Karpas-422 (cell line): ENCODE measurements around the gene VCPKMT. TPM values are rescaled to one million over a fixed set of nuclear protein-coding genes. Genes with fewer than 3 reads are reported as not detected.

Experiments used
- DNase-seq: peaks from one replicate; pipeline ENCODE4 v3.0.0-alpha.2; 2015
- H2AFZ ChIP-seq: fragments of 200-600 bp; sonication (generic); 2 replicates; pipeline ENCODE4 v1.6.1; 2014; ENCODE audit warnings: antibody characterized with exemption, low read length, mixed read lengths
- H3K27ac ChIP-seq: fragments of 200-600 bp; sonication (generic); 2 replicates; pipeline ENCODE4 v1.5.1; 2014; ENCODE audit warnings: mild to moderate bottlenecking, low read length, moderate library complexity
- H3K27me3 ChIP-seq: fragments of 200-600 bp; sonication (generic); 2 replicates; pipeline ENCODE4 v1.6.1; 2014; ENCODE audit warnings: low read length, mixed read lengths
- H3K36me3 ChIP-seq: fragments of 200-600 bp; sonication (generic); 2 replicates; pipeline ENCODE4 v1.6.1; 2014; ENCODE audit warnings: low read length, mixed read lengths; ENCODE audit not compliant: insufficient read depth
- H3K4me1 ChIP-seq: fragments of 200-600 bp; sonication (generic); 2 replicates; pipeline ENCODE4 v1.6.1; 2014; ENCODE audit warnings: mild to moderate bottlenecking, low read length, mixed read lengths
- H3K4me2 ChIP-seq: fragments of 200-600 bp; sonication (generic); 2 replicates; pipeline ENCODE4 v1.6.1; 2014; ENCODE audit warnings: low read length, low read depth, mild to moderate bottlenecking; ENCODE audit not compliant: poor library complexity, severe bottlenecking
- H3K4me3 ChIP-seq: fragments of 200-600 bp; sonication (generic); 2 replicates; pipeline ENCODE4 v1.5.1; 2014; ENCODE audit warnings: mild to moderate bottlenecking, antibody characterized with exemption, low read length, mixed read lengths
- H3K79me2 ChIP-seq: fragments of 200-600 bp; sonication (generic); 2 replicates; pipeline ENCODE4 v1.6.1; 2014; ENCODE audit warnings: mild to moderate bottlenecking, low read length, mixed read lengths
- H3K9ac ChIP-seq: fragments of 200-600 bp; sonication (generic); 2 replicates; pipeline ENCODE4 v1.6.0; 2014; ENCODE audit warnings: low read length
- H3K9me2 ChIP-seq: fragments of 200-600 bp; sonication (generic), shearing (Covaris generic); replicated peaks from 2 replicates; pipeline ENCODE4 v1.6.0; 2014; ENCODE audit warnings: mild to moderate bottlenecking, low read length, moderate library complexity; ENCODE audit not compliant: insufficient read depth
- H3K9me3 ChIP-seq: fragments of 300-700, 200-600 bp; sonication (generic); 2 replicates; pipeline ENCODE4 v1.6.1; 2014; ENCODE audit warnings: low read length, mixed read lengths
- H4K20me1 ChIP-seq: fragments of 200-600 bp; sonication (generic); 2 replicates; pipeline ENCODE4 v1.6.1; 2014; ENCODE audit warnings: mild to moderate bottlenecking, antibody characterized with exemption, low read length, low read depth; ENCODE audit not compliant: insufficient read depth
- total RNA-seq: library from RNA; depleted of rRNA; stranded (reverse); fragments of >200 nt; shearing (Covaris generic); gene quantifications from 2 replicates; pipeline ENCODE4 v1.2.3, GENCODE V29; 2014; ENCODE audit warnings: low replicate concordance

VCPKMT gene
- total RNA-seq, 1 experiment from 2014 or later = 25.6 TPM

GRCh38 chr14:50101417-50101816 is 15.0 kb downstream of the VCPKMT start:
- Histone ChIP-seq H3K4me3 (no peak overlapping the region), H4K20me1 (no peaks in the 10 kb centered on the region), H3K27me3 (no peaks in the 10 kb centered on the region), H3K27ac (no peak overlapping the region), H3K9me3 (no peaks in the 10 kb centered on the region), H2AFZ (no peak overlapping the region), H3K36me3 (peaks cover 13% of the 10 kb centered on the region; the same call in 1 of the 2 replicates), H3K79me2 (peaks cover 2% of the 10 kb centered on the region; the same call in 1 of the 2 replicates), H3K9me2 (no peaks in the 10 kb centered on the region), H3K4me1 (peaks cover 10% of the 10 kb centered on the region), H3K9ac (no peak overlapping the region), H3K4me2 (no peak overlapping the region)
- DNase-seq = no peak

- Histone ChIP-seq H3K4me3 (no peak overlapping the region), H4K20me1 (no peaks in the 10 kb centered on the region), H3K9me2 (no peaks in the 10 kb centered on the region), H3K27ac (no peak overlapping the region), H3K36me3 (peaks cover 13% of the 10 kb centered on the region; the same call in 1 of the 2 replicates), H3K4me2 (no peak overlapping the region), H3K79me2 (peaks cover 2% of the 10 kb centered on the region; the same call in 1 of the 2 replicates), H3K9ac (no peak overlapping the region), H3K9me3 (no peaks in the 10 kb centered on the region), H2AFZ (no peak overlapping the region), H3K4me1 (peaks cover 10% of the 10 kb centered on the region), H3K27me3 (no peaks in the 10 kb centered on the region)
- DNase-seq = no peak
Measured at GRCh38 chr14:50100805-50101204, 15.6 kb downstream of the VCPKMT start.

GRCh38 chr14:50099335-50099734 is 17.0 kb downstream of the VCPKMT start:
- no peak for DNase-seq
- H4K20me1 ChIP-seq = no peaks in the 10 kb centered on the region
- no peak overlapping the region for H3K9ac ChIP-seq
- no peaks in the 10 kb centered on the region for H3K9me2 ChIP-seq
- no peak overlapping the region for H3K27ac ChIP-seq
- H3K4me3 ChIP-seq = no peak overlapping the region
- H2AFZ ChIP-seq = no peak overlapping the region
- no peaks in the 10 kb centered on the region for H3K9me3 ChIP-seq
- H3K36me3 ChIP-seq = peaks cover 11% of the 10 kb centered on the region; the same call in 1 of the 2 replicates
- H3K79me2 ChIP-seq = peaks cover 2% of the 10 kb centered on the region; the same call in 1 of the 2 replicates
- H3K4me2 ChIP-seq = no peak overlapping the region
- H3K4me1 ChIP-seq = peaks cover under 1% of the 10 kb centered on the region
- no peaks in the 10 kb centered on the region for H3K27me3 ChIP-seq

GRCh38 chr14:50095895-50096294 is 20.5 kb downstream of the VCPKMT start:
- no peak overlapping the region for H3K4me2 ChIP-seq
- no peak overlapping the region for H3K27ac ChIP-seq
- H3K9me3 ChIP-seq = no peaks in the 10 kb centered on the region
- no peak overlapping the region for H2AFZ ChIP-seq
- no peaks in the 10 kb centered on the region for H3K36me3 ChIP-seq
- no peaks in the 10 kb centered on the region for H3K79me2 ChIP-seq
- H3K9ac ChIP-seq = no peak overlapping the region
- no peaks in the 10 kb centered on the region for H3K9me2 ChIP-seq
- no peak overlapping the region for H3K4me3 ChIP-seq
- no peak for DNase-seq
- H4K20me1 ChIP-seq = no peaks in the 10 kb centered on the region
- H3K4me1 ChIP-seq = no peaks in the 10 kb centered on the region
- H3K27me3 ChIP-seq = no peaks in the 10 kb centered on the region

GRCh38 chr14:50094056-50094755 is 22.2 kb downstream of the VCPKMT start:
- no peaks in the 10 kb centered on the region for H3K79me2 ChIP-seq
- H2AFZ ChIP-seq = no peak overlapping the region
- H3K4me3 ChIP-seq = no peak overlapping the region
- H4K20me1 ChIP-seq = no peaks in the 10 kb centered on the region
- H3K27me3 ChIP-seq = no peaks in the 10 kb centered on the region
- H3K9ac ChIP-seq = no peak overlapping the region
- H3K9me2 ChIP-seq = no peaks in the 10 kb centered on the region
- no peaks in the 10 kb centered on the region for H3K9me3 ChIP-seq
- H3K4me1 ChIP-seq = no peaks in the 10 kb centered on the region
- H3K27ac ChIP-seq = no peak overlapping the region
- no peak overlapping the region for H3K4me2 ChIP-seq
- H3K36me3 ChIP-seq = no peaks in the 10 kb centered on the region
- no peak for DNase-seq

- no peak overlapping the region for H3K4me2 ChIP-seq
- no peaks in the 10 kb centered on the region for H3K36me3 ChIP-seq
- no peak overlapping the region for H3K4me3 ChIP-seq
- H3K9ac ChIP-seq = no peak overlapping the region
- no peaks in the 10 kb centered on the region for H3K79me2 ChIP-seq
- H3K4me1 ChIP-seq = no peaks in the 10 kb centered on the region
- no peak for DNase-seq
- H4K20me1 ChIP-seq = no peaks in the 10 kb centered on the region
- no peak overlapping the region for H3K27ac ChIP-seq
- no peaks in the 10 kb centered on the region for H3K9me3 ChIP-seq
- no peaks in the 10 kb centered on the region for H3K27me3 ChIP-seq
- no peaks in the 10 kb centered on the region for H3K9me2 ChIP-seq
- no peak overlapping the region for H2AFZ ChIP-seq
Measured at GRCh38 chr14:50093496-50093895, 22.9 kb downstream of the VCPKMT start.

GRCh38 chr14:50092006-50092555 is 24.3 kb downstream of the VCPKMT start:
- no peaks in the 10 kb centered on the region for H3K36me3 ChIP-seq
- H3K27me3 ChIP-seq = no peaks in the 10 kb centered on the region
- H3K4me2 ChIP-seq = no peak overlapping the region
- no peaks in the 10 kb centered on the region for H3K79me2 ChIP-seq
- no peak overlapping the region for H3K9ac ChIP-seq
- no peak for DNase-seq
- peaks cover 5% of the 10 kb centered on the region for H3K4me1 ChIP-seq
- no peaks in the 10 kb centered on the region for H3K9me3 ChIP-seq
- H3K27ac ChIP-seq = no peak overlapping the region
- H3K4me3 ChIP-seq = no peak overlapping the region
- H2AFZ ChIP-seq = no peak overlapping the region
- H3K9me2 ChIP-seq = no peaks in the 10 kb centered on the region
- no peaks in the 10 kb centered on the region for H4K20me1 ChIP-seq

- H3K36me3 ChIP-seq = no peaks in the 10 kb centered on the region
- H3K9me2 ChIP-seq = no peaks in the 10 kb centered on the region
- no peak overlapping the region for H3K4me2 ChIP-seq
- H2AFZ ChIP-seq = no peak overlapping the region
- peaks cover 10% of the 10 kb centered on the region for H3K4me1 ChIP-seq
- no peak overlapping the region for H3K27ac ChIP-seq
- no peaks in the 10 kb centered on the region for H3K27me3 ChIP-seq
- no peaks in the 10 kb centered on the region for H3K79me2 ChIP-seq
- H3K9ac ChIP-seq = no peak overlapping the region
- DNase-seq = no peak
- H3K9me3 ChIP-seq = no peaks in the 10 kb centered on the region
- H4K20me1 ChIP-seq = no peaks in the 10 kb centered on the region
- no peak overlapping the region for H3K4me3 ChIP-seq
Measured at GRCh38 chr14:50091240-50091913, 25.0 kb downstream of the VCPKMT start.
